Astrocyte (in vitro differentiated cells and primary cell): ENCODE data around the gene C1orf35.

Experiments used
- EZH2 ChIP-seq: IDR thresholded peaks from 2 replicates; pipeline ENCODE4 v1.6.1; 2012; ENCODE audit warnings: mild to moderate bottlenecking, low read length, inconsistent platforms; ENCODE audit not compliant: insufficient read depth
- TF ChIP-seq, protein P1 (sequence below): IDR thresholded peaks from 2 replicates; pipeline ENCODE4 v1.5.1; 2011; ENCODE audit warnings: low read depth, mild to moderate bottlenecking, inconsistent platforms, low read length, moderate library complexity; ENCODE audit not compliant: insufficient read depth

DNA sequence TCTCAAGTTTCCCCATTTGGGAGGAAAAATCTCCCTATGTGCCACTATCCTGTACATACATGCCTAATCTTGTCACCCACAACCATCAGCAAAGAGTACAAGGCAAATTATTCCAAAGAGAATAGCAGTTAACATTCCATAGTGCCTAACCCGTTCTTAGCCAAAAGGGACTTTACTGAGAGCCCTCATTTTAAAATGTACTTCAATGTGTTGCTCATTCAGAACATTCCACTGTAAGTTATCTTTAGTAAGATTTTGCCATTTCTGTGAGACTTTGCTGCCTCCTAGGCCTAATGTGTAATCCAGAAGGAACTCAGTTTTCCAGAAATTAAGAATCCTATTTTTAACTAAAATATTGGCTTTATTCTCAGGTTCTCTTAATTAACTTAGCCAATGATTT, 17.2 kb upstream of the C1orf35 start:
- TF ChIP-seq, protein P1, sequence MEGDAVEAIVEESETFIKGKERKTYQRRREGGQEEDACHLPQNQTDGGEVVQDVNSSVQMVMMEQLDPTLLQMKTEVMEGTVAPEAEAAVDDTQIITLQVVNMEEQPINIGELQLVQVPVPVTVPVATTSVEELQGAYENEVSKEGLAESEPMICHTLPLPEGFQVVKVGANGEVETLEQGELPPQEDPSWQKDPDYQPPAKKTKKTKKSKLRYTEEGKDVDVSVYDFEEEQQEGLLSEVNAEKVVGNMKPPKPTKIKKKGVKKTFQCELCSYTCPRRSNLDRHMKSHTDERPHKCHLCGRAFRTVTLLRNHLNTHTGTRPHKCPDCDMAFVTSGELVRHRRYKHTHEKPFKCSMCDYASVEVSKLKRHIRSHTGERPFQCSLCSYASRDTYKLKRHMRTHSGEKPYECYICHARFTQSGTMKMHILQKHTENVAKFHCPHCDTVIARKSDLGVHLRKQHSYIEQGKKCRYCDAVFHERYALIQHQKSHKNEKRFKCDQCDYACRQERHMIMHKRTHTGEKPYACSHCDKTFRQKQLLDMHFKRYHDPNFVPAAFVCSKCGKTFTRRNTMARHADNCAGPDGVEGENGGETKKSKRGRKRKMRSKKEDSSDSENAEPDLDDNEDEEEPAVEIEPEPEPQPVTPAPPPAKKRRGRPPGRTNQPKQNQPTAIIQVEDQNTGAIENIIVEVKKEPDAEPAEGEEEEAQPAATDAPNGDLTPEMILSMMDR: no peak
- no peak for TF ChIP-seq EZH2
